SK-N-SH (cell line): ENCODE data around the gene CHSY3.

Source experiments
- CTCF ChIP-seq: fragments of 200-600 bp; sonication (generic); IDR thresholded peaks from 2 replicates; pipeline ENCODE4 v1.6.1; 2017; ENCODE audit warnings: antibody characterized with exemption, mild to moderate bottlenecking, moderate library complexity
- EP300 ChIP-seq, 2 experiments: IDR thresholded peaks; 2 replicates each; pipeline versions ENCODE4 v1.4.0 to v1.6.1; 2012; ENCODE audit warnings: borderline replicate concordance in 1 of 2, low read depth in 1 of 2, low read length in 1 of 2
- EZH2phosphoT487 ChIP-seq: fragments of 200-600 bp; sonication (generic); IDR thresholded peaks from 2 replicates; pipeline ENCODE4 v1.6.1; 2017; ENCODE audit warnings: low read depth, mixed run types, mild to moderate bottlenecking, antibody characterized with exemption, moderate library complexity, borderline replicate concordance
- MAX ChIP-seq: IDR thresholded peaks from 2 replicates; pipeline ENCODE4 v1.4.0; 2012; ENCODE audit warnings: low read depth
- MXI1 ChIP-seq: IDR thresholded peaks from 2 replicates; pipeline ENCODE4 v1.6.1; 2012; ENCODE audit warnings: mild to moderate bottlenecking, low read depth, low read length, improper control_type of control experiment
- NRF1 ChIP-seq: IDR thresholded peaks from 2 replicates; pipeline ENCODE4 v1.6.1; 2012; ENCODE audit warnings: low read depth, mild to moderate bottlenecking, low read length
- RAD21 ChIP-seq: IDR thresholded peaks from 2 replicates; pipeline ENCODE4 v1.6.1; 2012; ENCODE audit warnings: mild to moderate bottlenecking, low read length
- RCOR1 ChIP-seq: fragments of 150-350 bp; IDR thresholded peaks from 2 replicates; pipeline ENCODE4 v1.6.1; 2017; ENCODE audit warnings: antibody characterized with exemption, low read length
- REST ChIP-seq: IDR thresholded peaks from 2 replicates; pipeline ENCODE4 v1.6.1; 2012; ENCODE audit warnings: mild to moderate bottlenecking, low read depth, low read length, moderate library complexity
- SIN3A ChIP-seq: IDR thresholded peaks from 2 replicates; pipeline ENCODE4 v1.6.1; 2012; ENCODE audit warnings: low read depth, mild to moderate bottlenecking, low read length, moderate library complexity, borderline replicate concordance

DNA sequence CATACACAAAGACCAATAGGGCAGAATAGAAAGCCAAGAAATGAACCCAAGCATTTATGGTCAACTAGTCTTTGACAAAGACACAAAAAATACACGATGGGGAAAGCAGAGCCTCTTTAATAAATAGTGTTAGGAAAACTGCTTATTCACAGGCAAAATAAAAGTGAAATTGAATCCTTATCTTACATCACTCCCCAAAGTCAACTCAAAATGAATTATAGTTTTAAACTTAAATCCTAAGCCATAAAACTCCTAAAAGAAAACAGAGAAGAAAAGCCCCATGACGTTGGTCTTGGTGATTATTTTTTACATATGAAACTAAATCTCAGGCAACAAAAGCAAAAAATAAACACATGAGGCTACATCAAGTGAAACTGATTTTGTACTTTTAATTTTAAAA lies 46.8 kb downstream of the CHSY3 start:
- TF ChIP-seq SIN3A = no peak
- no peak for TF ChIP-seq RCOR1
- TF ChIP-seq CTCF = no peak
- TF ChIP-seq RAD21 = no peak
- TF ChIP-seq MAX = no peak
- no peak for TF ChIP-seq REST
- no peak for TF ChIP-seq MXI1
- no peak for TF ChIP-seq EZH2phosphoT487
- TF ChIP-seq NRF1 = no peak
- TF ChIP-seq EP300 (IDR thresholded peaks at IDR 0.05; ENCODE audit: borderline replicate concordance in 1 of 2, low read depth in 1 of 2, low read length in 1 of 2) = no peak
